Anterior cingulate cortex (tissue), 58 donors: Measurements from ENCODE around the gene ABCC12.

Experiments
- DNase-seq, 58 donors: peaks; one replicate each; lab custom pipeline; 2025; lab: John Stamatoyannopoulos, UW

Gene ABCC12

DNA sequence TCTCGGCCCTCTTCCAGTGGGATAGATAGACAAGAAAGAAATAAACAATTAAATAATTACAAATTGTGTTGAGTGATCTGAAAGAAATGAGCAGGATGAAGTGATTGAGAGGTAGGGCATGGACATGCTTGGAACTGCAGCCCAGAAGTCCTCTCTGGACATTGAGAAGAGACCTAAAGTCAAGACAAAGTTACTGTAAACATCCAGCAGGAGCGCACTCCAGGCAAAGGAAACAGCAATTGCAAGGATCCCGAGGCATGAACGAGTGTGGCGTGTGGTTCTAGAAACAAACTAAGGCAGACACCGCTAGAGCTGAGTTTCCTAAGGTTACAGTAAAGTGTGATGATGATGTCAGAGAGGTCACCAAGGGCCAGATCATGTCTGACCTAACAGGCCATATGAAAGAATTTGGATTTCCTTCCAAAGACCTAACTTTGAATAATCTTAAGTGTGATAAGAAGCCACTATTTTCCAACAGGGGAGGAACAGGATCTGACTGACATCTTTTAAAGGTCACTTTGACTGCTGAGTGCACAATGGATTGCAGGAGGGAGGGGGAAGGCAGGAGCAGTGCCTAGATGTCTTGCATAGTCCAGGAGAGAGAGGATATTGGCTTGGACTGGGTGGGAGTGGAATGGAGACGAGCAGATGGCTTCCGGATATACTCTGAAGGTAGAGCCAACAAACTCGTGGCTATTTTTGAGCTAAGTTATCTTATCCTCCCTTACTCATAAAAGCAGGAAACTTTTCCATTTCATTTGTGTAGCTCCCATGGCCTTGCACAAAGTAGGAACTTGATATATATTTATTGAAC is 19.0 kb downstream of the ABCC12 start:
- DNase-seq = peak in 3 of 58 donors; percentile 11 to 14 (median 14)

DNA sequence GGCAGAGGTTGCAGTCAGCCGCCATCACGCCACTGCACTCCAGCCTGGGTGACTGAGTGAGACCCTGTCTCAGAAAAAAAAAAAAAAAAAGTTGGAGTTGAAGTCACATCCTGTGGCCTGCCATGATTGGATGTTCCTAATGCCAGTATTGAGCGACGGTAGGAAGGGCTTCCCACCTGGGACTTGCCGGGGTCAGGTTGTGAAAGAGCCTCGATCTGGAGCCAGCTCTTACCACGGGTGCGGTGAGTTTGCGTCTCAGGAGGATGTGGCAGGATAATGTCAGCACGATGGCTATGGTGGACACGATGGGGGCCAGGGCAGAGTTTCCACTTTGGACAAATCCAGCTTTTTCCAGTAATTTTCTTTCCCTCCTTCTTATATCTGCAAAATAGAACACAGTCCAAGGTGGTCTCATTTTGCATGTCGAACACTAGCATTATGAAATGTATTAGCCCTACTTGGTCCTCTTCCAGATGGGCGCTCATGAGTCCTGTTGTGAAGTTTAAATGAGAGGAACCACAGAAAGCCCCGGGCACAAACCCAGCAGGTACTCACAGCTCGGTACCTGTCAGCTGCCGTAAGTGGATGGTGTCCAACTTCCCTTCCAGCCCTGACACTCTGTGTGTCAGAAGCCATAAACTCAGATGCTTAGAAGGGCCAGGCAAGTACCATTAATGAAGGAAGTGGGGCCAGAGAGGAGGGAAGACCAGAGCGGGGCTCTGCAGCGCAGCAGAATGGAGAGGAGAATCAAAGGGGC is 22.2 kb downstream of the ABCC12 start:
- no peak for DNase-seq

DNA sequence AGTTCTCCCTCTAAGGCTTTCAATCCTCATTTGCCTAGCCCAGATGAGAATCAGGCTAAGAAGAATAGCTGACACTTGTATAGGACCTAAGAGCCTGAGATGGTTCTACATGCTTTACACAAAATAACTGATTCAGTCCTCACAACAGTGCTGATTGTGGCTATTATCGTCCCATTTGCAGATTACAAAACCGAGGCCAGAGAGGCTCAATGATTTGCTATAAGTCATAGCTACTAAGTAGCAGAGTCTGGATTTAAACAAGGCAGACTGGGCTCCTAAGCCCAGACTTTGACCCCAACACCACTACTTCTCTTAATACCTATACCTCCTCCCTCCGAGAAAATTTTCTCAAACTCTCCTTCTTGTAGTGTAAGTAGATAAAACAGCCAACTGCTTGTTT is 23.1 kb downstream of the ABCC12 start:
- DNase-seq = no peak

DNA sequence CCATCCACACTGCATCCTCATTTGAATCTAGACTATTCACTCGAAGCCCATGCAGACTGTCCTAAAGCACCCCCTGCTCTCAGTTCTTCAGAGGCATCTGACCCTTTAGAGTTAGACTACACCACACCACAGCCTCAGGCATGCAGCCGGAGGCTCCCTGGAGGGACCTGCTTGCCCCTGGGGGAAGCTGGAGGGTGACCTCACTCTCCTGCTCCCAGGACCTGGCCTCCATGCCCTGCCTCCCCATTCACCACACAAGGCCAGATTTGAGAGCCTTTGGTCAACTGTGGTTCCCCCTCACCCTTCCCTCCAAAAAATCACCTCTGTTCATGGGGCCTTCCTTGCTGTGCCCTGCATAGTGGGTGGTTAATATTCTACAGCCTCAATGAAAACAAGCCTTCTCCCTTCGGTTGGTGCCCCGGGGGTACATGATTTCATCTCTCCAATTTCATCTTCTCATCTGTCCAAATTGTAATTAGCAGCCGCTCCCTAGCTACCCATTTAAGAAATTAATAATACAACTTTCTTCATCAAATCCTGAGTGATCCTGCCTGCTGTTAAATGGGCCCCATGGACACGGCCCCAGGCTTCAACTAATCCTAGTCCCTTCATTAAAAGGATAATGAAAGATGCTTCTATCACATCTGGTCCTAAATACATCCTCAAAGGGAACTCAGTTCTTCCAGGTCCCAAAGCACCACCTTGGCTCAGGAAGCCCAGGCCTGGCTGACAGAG is 24.4 kb downstream of the ABCC12 start:
- DNase-seq = no peak

DNA sequence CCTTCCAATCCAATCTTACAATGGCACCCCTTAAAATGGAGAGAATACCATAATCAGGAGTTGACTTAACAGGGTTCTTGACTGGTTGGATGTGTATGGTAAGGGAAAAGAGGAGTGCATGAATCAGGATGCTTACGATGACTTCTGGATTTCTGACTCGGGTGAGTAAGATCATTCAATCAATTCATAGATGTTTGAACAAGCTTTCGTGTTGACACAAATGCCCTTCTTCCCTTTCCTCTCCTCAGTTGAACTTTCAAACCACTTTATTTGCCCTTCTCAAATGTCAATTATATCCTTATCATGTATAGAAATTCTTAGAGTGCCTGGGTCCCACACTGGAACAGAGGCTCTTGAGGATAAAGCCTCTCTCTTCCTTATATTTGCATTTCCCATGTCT is 25.9 kb downstream of the ABCC12 start:
- no peak for DNase-seq

DNA sequence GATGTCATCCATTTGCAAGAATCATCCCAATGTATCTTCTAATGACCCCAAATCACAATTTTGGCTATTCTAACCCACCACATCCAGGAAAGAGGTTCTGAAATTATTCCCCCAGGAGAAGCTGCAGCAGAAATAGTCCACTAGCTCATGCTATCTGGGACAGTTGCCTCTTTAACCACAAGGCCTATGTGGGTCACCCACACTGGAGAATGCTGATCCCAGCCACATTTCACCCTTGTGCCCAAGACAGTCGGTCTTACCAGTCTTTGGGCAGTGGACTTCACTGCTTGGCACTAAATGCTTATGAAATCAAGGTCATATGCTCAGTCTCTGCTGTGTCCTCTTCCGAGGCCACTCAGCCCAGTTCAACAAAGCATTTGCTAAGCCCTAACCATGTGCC is 27.0 kb downstream of the ABCC12 start:
- DNase-seq = no peak

DNA sequence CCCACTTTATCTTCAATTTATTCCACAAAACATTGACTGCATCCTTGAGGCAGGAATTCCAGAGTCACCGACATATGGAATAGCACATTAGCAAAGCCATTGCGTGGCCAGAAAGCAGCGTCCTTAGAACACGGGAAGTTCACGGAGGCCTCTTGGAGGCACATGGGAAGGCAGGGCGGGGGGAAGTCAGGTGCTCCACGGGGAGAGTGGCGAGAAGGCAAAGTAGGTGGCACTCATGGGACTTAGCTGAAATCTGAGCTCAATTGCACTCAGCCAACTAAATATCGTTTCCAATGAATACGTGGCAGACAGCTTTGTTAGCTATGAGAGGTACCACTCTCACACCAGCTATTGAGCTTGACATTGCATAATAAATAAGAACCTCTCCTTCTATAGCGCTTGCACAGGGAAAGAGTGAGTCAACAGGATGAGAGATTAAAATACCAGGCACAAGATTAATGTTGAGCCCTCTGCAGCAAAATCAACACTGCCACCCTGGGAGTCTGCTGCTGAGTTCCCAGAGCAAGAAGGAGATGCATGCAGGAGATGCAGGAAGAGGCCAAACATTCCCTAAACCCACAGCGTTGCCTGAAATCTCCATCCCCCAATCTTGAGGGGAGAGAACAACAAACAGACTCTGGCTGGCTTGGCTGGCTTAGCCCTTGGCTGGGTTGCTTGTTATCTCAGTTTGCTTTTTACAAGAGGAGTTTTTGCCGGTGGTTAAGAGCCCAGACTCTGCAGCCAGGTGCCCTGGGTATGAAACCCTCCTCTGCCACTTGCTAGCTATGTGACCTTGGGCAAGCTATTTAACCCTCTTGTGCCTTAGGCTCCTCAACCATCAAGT is 28.8 kb downstream of the ABCC12 start:
- DNase-seq = peak in 3 of 58 donors; percentile 3 to 28 (median 27)

DNA sequence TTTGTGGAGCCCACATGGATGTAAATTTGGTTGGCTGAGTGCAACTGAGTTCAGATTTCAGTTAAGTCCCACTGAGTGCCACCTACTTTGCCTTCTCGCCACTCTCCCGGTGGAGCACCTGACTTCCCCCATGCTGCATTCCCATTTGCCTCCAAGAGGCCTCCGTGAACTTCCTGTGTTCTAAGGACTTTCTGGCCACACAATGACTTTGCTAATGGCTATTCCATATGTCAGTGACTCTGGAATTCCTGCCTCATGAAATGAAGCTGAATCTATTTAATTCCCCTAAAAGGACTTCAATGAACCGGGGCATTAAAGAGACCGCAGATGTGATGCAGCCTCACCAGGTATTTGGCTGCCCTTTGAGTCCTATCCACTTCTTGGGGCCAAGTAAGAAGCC is 29.9 kb downstream of the ABCC12 start:
- DNase-seq = no peak

DNA sequence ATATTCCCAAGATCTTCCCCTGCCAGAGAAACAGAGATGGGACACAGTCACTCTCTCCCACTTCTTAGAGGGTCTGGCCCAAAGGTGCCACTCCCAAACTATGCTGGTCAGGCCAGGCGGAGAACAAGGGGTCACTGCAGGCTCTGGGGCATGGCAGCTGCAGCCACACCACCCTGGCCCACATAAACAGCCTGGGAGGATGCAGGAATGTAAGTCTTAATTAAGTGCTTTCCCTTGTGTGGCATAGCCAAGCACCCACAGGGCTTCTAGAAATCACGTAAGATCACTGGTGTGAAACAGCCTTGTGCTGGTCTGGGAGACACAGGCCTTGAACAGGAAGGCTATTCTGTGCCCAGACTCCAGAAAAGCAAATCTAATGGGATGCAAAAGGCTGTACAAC is 31.5 kb downstream of the ABCC12 start:
- no peak for DNase-seq

DNA sequence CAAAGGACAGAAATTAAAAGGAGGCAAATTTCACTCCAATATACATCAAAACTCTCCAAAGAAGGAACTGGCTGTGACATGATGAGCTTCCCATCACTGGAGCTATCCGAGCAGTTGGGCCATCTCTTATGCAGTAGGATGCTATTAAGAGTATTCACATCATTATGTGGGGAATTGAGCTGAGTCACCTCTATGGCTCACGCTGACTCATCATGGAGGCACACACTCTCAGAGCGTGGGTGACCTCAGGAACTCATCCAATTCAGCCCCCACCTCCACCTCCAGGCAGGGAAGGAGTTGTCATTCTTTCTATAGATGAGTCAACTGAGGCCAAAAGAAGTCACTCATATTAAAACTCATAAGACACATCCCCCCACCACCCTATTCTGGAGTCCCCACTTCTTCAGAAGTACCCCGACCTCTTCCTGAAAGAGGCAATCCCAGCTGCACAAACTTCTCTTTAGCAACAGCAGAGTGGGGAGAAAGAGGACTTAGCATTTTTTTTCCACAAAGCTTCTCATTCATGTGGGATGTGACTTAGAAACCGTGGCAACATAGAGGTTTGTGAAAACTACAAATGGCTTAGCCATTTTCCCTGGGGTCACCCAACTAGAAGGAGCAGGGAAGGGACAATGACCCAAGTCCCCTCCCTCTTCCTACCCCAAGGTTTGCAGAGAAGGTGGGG is 32.5 kb downstream of the ABCC12 start:
- peak in 24 of 58 donors; percentile 9 to 67 (median 24) for DNase-seq

DNA sequence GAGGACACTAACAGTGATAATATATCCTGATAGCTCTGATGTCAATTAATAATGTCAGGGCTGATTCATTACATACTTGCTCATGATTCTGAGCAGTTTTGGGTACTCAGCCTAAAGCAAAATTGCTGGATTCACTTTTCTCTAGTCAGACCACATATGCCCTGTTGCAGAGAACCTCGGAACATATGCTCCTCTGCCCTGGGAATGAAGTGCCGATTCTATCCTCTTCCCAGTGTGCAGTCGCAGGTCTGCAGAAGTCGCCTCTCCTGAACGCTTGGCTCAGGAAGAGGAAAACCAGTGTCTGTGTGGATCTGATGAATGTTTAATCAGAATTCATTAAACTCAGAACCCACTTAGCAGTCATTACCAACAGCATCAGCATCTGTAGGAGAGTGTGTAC is 34.5 kb downstream of the ABCC12 start:
- DNase-seq = no peak

DNA sequence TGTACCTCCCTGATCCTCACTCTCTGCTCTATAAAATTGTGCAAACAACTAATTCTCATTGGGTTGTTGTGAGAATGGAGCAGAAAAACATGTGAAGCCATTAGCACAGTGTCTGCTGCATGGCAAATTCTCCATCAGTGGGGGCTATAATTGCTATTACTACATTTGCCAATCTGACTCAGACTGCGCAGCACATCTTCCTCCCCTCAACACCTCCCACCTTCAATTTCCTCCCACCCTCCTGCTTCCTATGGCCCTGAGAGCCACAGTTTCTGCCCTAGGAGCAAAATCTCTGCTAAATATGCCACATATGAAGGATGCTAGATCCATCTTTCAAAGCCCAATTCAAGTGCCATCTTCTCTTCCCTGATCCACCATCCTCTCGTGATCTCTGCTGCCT is 37.0 kb downstream of the ABCC12 start:
- DNase-seq = peak in 2 of 58 donors; percentile 6 to 22

DNA sequence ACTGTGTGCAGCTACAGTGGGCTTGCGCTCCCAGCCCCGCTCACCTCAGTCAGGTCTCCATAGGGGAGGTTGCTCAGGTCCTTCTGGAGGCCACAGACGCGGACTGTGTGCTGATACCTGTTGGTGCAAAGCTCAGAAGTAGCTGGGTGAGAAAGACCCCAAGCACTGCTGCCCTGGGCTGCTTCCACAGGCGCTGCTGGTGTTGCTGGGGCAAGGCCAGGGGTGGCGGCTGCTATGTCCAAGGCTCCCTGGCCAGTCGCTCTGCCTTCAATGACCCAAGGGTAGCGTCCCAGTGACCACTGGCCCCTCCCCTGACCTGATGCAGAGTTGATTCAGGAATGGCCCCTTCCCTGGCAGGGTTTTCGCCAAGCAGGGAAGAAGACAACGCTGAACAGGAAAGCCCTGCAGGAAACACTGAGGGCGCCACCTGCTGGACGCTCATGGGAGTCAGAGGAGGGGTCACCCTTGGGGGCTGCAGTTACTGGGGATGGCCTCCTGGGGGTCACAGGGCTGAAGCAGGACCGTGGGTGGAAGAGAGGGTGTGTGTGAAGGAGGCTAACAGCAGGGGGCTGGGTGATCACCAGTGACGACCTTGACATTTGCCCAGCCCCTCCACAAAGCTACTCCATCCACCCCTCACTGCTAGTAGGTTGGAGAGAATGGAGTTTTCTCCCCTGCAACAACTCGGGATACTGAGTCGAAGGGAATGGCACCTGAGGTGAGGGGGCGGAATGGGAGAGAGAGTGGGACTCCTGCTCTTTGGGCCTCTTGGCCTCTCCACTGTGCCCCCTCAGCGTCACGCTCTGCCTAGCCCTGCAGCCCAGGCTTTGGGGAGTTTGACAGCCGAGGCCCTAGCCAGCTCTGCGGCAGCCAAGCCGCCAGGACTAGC is 38.3 kb downstream of the ABCC12 start:
- DNase-seq = peak in 14 of 58 donors; percentile 3 to 44 (median 19)

DNA sequence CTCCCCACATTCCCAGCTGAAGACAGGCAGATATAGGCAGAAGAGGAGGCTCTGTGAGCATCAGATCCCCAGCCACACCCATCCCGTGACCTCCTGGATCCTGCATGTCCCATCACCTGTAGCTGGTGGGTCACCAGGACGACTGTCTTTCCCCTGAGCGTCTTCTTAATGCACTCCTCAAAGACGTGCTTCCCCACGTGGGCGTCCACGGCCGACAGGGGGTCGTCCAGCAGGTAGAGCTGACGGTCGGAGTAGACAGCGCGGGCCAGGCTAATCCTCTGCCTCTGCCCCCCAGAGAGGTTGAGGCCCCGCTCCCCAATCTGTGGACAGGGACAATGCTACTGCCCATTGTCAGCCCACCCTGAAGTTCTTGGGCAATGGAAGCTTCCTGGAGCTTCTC is 40.5 kb downstream of the ABCC12 start:
- no peak for DNase-seq

DNA sequence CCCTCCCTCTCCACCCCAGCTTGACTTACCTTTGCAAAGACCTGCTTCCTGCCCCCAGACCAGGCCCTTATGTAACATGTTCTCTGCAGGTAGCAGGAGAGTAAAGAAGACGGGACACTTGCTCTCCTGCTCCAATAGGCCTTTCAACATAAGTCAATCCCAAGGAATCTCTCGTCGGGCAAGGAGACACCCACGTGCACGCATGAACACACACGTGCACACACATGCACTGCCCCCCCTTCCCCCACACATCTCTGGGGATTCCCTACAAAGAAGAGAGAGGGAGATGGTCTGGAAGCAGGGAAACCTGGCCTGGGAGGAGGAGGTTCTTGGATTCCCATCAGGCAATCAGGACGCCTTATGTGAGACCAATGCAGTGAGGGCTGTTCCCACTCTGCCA is 41.4 kb downstream of the ABCC12 start:
- no peak for DNase-seq

DNA sequence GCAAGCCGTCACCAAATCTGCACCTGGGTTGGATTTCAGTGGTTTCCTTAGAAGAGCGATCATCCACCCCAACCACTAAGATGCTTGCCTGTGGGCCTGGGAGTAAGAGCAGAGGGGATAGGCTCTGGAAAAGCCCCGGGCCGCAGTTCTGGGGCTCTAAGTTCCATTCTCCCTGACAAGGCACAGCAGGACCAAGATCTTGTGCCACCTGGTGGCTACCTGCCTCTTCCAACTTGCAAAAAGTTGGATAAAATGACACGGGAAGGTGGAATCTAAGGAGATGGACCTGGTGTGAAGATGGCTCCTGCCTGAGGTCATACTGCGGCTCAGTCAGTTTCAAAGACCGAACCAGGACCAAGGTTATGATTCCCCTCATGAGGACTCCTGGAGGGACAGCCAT is 42.3 kb downstream of the ABCC12 start:
- no peak for DNase-seq

DNA sequence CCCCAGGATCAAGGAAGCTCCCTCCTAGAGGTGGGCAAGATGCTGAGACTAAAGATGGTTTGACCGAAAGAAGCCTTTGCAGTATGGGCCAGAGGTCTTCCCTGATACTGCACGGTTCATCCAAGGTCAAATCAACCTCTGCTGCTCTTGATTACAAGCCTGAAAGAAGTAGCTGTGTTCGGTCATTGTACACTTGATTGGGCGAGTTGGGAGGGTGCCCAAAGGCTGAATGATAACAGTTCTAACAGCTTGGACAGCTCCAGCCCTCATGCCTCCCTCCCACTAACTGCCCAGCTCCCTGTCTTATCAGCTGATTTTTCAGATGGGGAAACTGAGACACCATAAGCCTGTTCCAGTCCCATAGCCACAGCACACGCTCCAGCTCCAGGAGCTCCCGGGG is 42.8 kb downstream of the ABCC12 start:
- DNase-seq = no peak

DNA sequence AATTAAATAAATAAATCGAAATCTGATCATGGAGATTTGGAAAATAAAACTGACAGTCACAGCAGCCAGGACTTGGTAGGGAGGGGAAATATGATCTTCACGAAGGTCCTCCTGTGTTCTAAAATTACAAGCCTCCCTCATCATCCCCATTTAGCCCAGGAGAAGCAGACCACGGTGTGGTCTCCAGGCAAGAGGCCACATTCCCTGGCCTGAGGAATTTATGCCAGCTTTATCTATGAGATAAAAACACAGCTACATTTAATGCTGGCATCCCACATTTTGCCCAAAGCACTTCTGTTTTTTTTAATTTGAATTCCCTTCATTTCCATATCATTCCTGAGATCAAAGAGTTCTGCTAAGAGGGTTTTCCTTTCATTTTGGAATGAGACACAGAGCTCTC is 43.2 kb downstream of the ABCC12 start:
- DNase-seq = no peak

DNA sequence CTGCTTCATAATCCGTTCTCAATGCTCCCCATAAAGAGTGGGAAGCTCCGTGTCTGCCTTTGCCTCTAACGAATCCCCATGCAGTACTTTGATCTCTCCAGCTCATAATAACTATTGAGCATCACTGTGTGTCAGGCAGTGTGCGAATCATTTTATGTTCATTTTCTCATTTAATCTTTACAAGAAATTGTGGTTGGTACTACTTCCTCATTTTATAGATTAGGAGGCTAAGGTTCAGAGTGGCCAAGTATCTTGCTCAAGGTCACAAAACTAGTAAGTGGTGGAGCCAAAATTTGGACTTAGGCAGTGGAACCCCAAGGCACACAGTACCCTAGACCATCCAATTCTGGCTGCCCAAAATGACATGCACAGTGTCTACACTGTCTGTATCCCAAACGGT is 44.8 kb downstream of the ABCC12 start:
- DNase-seq = no peak
